K562 (cell line): ENCODE results near the gene FAM177B. TPM values are rescaled to one million over a fixed set of nuclear protein-coding genes. Genes with fewer than 3 reads are reported as not detected.

Source experiments
- ATAC-seq: fragments of 200-7000 bp; cut with Tn5 transposase; 3 replicates; pipeline ENCODE4 v1.9.1; 2020; ENCODE audit warnings: moderate library complexity
- BruUV-seq: library from RNA; stranded (reverse); fragments of 400-500 nt; replicated peaks from 2 replicates; lab custom pipeline; 2021; lab: Mats Ljungman, UMichigan
- CTCF ChIA-PET: fragments of 300-600 bp; formaldehyde crosslinking; extraction: SDS; loops from one replicate; lab custom pipeline; 2021; ENCODE audit warnings: low intra/inter-chr PET ratio; lab: Yijun Ruan, JAX
- POLR2A ChIA-PET: fragments of 300-600, 350-650 bp; sonication (Branson Sonifier 250); formaldehyde crosslinking; extraction: SDS; loops from one replicate; lab custom pipeline; 2021; ENCODE audit warnings: antibody characterized with exemption, inconsistent platforms; lab: Yijun Ruan, JAX
- DNase-seq, 4 experiments: peaks; one replicate each; pipeline versions ENCODE4 v3.0.0 to v3.0.0-alpha.2; 2011 to 2018; ENCODE audit warnings: low spot score in 3 of 4, mixed read lengths in 3 of 4; ENCODE audit errors: extremely low read depth in 1 of 4
- FAIRE-seq: peaks from 2 replicates; lab custom pipeline; 2011; peaks lifted over from hg19 to GRCh38; lab: Jason Lieb, UNC
- H2AFZ ChIP-seq: 2 replicates; pipeline ENCODE4 v1.6.0; 2011; ENCODE audit warnings: low read depth, low read length, control low read depth, inconsistent platforms
- H3K27ac ChIP-seq: fragments of 200-600 bp; 3 replicates; pipeline ENCODE4 v1.8.0; 2011; ENCODE audit warnings: low read depth, mild to moderate bottlenecking, control low read depth, inconsistent platforms, low read length, moderate library complexity, mixed read lengths; ENCODE audit errors: extremely low read depth
- H3K27me3 ChIP-seq, 2 experiments: fragments of 300-600 bp in 1 of 2; 2 replicates in 1 of 2; 3 replicates in 1 of 2; pipeline versions ENCODE4 v1.6.0 to v1.8.0; 2011; ENCODE audit warnings: inconsistent platforms in 2 of 2, low read length in 2 of 2, mild to moderate bottlenecking in 1 of 2, mixed read lengths in 1 of 2, moderate library complexity in 1 of 2; ENCODE audit not compliant: control insufficient read depth in 2 of 2, insufficient read depth in 2 of 2
- H3K36me3 ChIP-seq: fragments of 300-600 bp; 3 replicates; pipeline ENCODE4 v1.8.0; 2011; ENCODE audit warnings: mild to moderate bottlenecking, low read length, inconsistent platforms; ENCODE audit not compliant: control insufficient read depth, insufficient read depth
- H3K4me1 ChIP-seq, 2 experiments: fragments of 200-600 bp in 1 of 2; replicated peaks in 1 of 2; 2 replicates in 1 of 2; 3 replicates in 1 of 2; pipeline versions ENCODE4 v1.5.1 to v1.8.0; 2011; ENCODE audit warnings: inconsistent platforms in 2 of 2, low read length in 2 of 2, mild to moderate bottlenecking in 1 of 2, mixed read lengths in 1 of 2, moderate library complexity in 1 of 2; ENCODE audit not compliant: control insufficient read depth in 2 of 2, insufficient read depth in 2 of 2
- H3K4me2 ChIP-seq: 2 replicates; pipeline ENCODE4 v1.6.1; 2011; ENCODE audit warnings: low read length, control low read depth, inconsistent platforms, mixed read lengths; ENCODE audit not compliant: insufficient read depth
- H3K4me3 ChIP-seq: fragments of 200-600 bp; sonication (generic), shearing (Covaris generic); 2 replicates; pipeline ENCODE4 v1.5.1; 2016; ENCODE audit warnings: control low read depth, inconsistent platforms
- H3K79me2 ChIP-seq: fragments of 200-600 bp; 3 replicates; pipeline ENCODE4 v1.8.0; 2011; ENCODE audit warnings: low read length, inconsistent platforms; ENCODE audit not compliant: control insufficient read depth, insufficient read depth
- H3K9ac ChIP-seq, 2 experiments: 2 replicates each; pipeline versions ENCODE4 v1.6.0 to v1.6.1; 2011; ENCODE audit warnings: low read depth in 2 of 2, low read length in 2 of 2, control low read depth in 1 of 2, inconsistent platforms in 1 of 2, mild to moderate bottlenecking in 1 of 2, mixed read lengths in 1 of 2; ENCODE audit not compliant: insufficient read depth in 1 of 2
- H3K9me1 ChIP-seq: one replicate; pipeline ENCODE4 v1.6.0; 2011; ENCODE audit warnings: inconsistent platforms, mild to moderate bottlenecking, low read length, moderate library complexity; ENCODE audit not compliant: control insufficient read depth, insufficient read depth
- H3K9me3 ChIP-seq: replicated peaks from 2 replicates; pipeline ENCODE4 v1.5.1; 2011; ENCODE audit warnings: low read depth, low read length, inconsistent platforms; ENCODE audit not compliant: control insufficient read depth, insufficient read depth
- H4K20me1 ChIP-seq: replicated peaks from 2 replicates; pipeline ENCODE4 v1.6.1; 2011; ENCODE audit warnings: low read length, inconsistent platforms, mixed read lengths; ENCODE audit not compliant: control insufficient read depth, insufficient read depth
- ASH1L ChIP-seq: fragments of 450-650 bp; IDR thresholded peaks from 2 replicates; pipeline ENCODE4 v1.6.1; 2018; ENCODE audit warnings: borderline replicate concordance, mild to moderate bottlenecking, low read depth; ENCODE audit not compliant: partially characterized antibody
- DPF2 ChIP-seq: fragments of 450-650 bp; IDR thresholded peaks from 2 replicates; pipeline ENCODE4 v1.6.1; 2016
- HEY1 ChIP-seq: fragments of 250-450 bp; sonication (Bioruptor Pico); IDR thresholded peaks from 2 replicates; pipeline ENCODE4 v1.5.0; 2020; ENCODE audit warnings: mild to moderate bottlenecking, moderate library complexity, borderline replicate concordance
- MEF2A ChIP-seq: IDR thresholded peaks from 2 replicates; pipeline ENCODE4 v1.6.1; 2011; ENCODE audit warnings: low read depth, mild to moderate bottlenecking, low read length, moderate library complexity; ENCODE audit not compliant: control insufficient read depth
- NFXL1 ChIP-seq: fragments of 450-650 bp; formaldehyde crosslinking; IDR thresholded peaks from 2 replicates; pipeline ENCODE4 v1.4.0; 2021; ENCODE audit warnings: mild to moderate bottlenecking
- RFX1 ChIP-seq: fragments of 450-650 bp; IDR thresholded peaks from 2 replicates; pipeline ENCODE4 v1.6.1; 2016; ENCODE audit warnings: mild to moderate bottlenecking, moderate library complexity
- SIRT6 ChIP-seq: IDR thresholded peaks from one replicate; pipeline ENCODE4 v1.6.1; 2012; ENCODE audit warnings: low read depth, mild to moderate bottlenecking, control low read depth, inconsistent platforms, low read length, moderate library complexity
- SMARCC2 ChIP-seq: fragments of 450-650 bp; IDR thresholded peaks from 2 replicates; pipeline ENCODE4 v1.6.1; 2017; ENCODE audit warnings: antibody characterized with exemption, moderate library complexity, mild to moderate bottlenecking, low read depth
- ZNF253 ChIP-seq: fragments of 250-450 bp; sonication (Bioruptor Pico); conservative IDR thresholded peaks from 2 replicates; pipeline ENCODE4 v1.6.1; 2021; ENCODE audit warnings: mild to moderate bottlenecking
- ZNF311 ChIP-seq: fragments of 250-450 bp; sonication (Bioruptor Pico); IDR thresholded peaks from 2 replicates; pipeline ENCODE4 v1.4.0; 2020; ENCODE audit warnings: mild to moderate bottlenecking, moderate library complexity
- WGBS: fragments of 100-300 bp; shearing (Covaris generic); methylation state at CpG from one replicate; pipeline ENCODE4 v1.1.6; 2016; ENCODE audit warnings: low coverage, mixed read lengths; ENCODE audit not compliant: insufficient coverage; ENCODE audit errors: missing lambda C conversion rate; 5-methylcytosine and 5-hydroxymethylcytosine counted together
- in situ Hi-C: fragments of 300-500 bp; cut with MboI; formaldehyde crosslinking; loops from 4 replicates; pipeline ENCODE4 v1.15.0; 2018; ENCODE audit warnings: inconsistent platforms, mixed read lengths
- intact Hi-C: fragments of 100-400 bp; cut with micrococcal nuclease; formaldehyde crosslinking; loops from 2 replicates; pipeline ENCODE4 v1.14.2; 2022
- polyA plus RNA-seq, 8 experiments: library from polyadenylated mRNA; depleted of rRNA in 4 of 8; stranded (reverse) in 5 of 8; unstranded in 3 of 8; fragments of >200 nt; fragmentation: Nextera tagmentation in 2 of 8; fragmentation: Illumina TruSeq in 1 of 8; extraction: Ambion mirVana in 2 of 8; extraction: Trizol in 1 of 8; gene quantifications; 2 replicates each; pipeline versions ENCODE4 v1.2.1 to v1.2.3, GENCODE V29; 2011 to 2014; ENCODE audit warnings: inconsistent platforms in 1 of 8, missing spikeins in 1 of 8
- total RNA-seq, 7 experiments: library from RNA; depleted of rRNA in 6 of 7; stranded (reverse); fragments of >200 nt in 6 of 7; fragmentation: Illumina TruSeq in 2 of 7; extraction: Trizol in 2 of 7; gene quantifications; 2 replicates each; pipeline versions ENCODE4 v1.2.1 to v1.2.3, GENCODE V29; 2011 to 2021; ENCODE audit warnings: low replicate concordance in 1 of 7

The FAM177B gene
- total and polyA plus RNA-seq, 9 of the 15 experiments (the other 6 are each of a cell fraction or from before 2014, with no cell fraction given), result not detected

- no peak for ATAC-seq
- no TSS peak for BruUV-seq
- no peak overlapping the region for H3K9ac ChIP-seq
- ChIA-PET CTCF (no interaction called here), POLR2A (no interaction called here)
- peak in 1 of 4 experiments; percentile 13 for DNase-seq
- no peaks in the 10 kb centered on the region for H3K9me1 ChIP-seq
- H3K9me3 ChIP-seq, result no peaks in the 10 kb centered on the region
- no peak overlapping the region for H2AFZ ChIP-seq
- no peaks in the 10 kb centered on the region for H3K36me3 ChIP-seq
- intact Hi-C loops (no loop called here), in situ Hi-C loops (no loop called here)
- no peak overlapping the region for H3K4me2 ChIP-seq
- no peaks in the 10 kb centered on the region for H3K4me1 ChIP-seq
- H3K4me3 ChIP-seq, result no peak overlapping the region
- FAIRE-seq, result no peak
- no peak for TF ChIP-seq HEY1 (CRISPR knock-in tag)
- TF ChIP-seq RFX1, result peak; percentile 66
- H3K27ac ChIP-seq, result no peak overlapping the region
- H3K27me3 ChIP-seq, result peaks cover 0 to 9% of the 10 kb centered on the region in 2 experiments; a peak in 4 of 5 replicates
- H4K20me1 ChIP-seq, result no peaks in the 10 kb centered on the region
- H3K79me2 ChIP-seq, result no peaks in the 10 kb centered on the region
Measured at GRCh38 chr1:222749927-222750326, 12.9 kb downstream of the FAM177B start.

- BruUV-seq, result no TSS peak
Measured at GRCh38 chr1:222750651-222751050, 13.6 kb downstream of the FAM177B start.

More at GRCh38 chr1:222750651-222751050, 13.6 kb downstream of the FAM177B start:
- in situ Hi-C loops (no loop called here), intact Hi-C loops (no loop called here)
- no peak overlapping the region for H3K9ac ChIP-seq
- H3K4me3 ChIP-seq, result no peak overlapping the region
- no peaks in the 10 kb centered on the region for H4K20me1 ChIP-seq
- no peaks in the 10 kb centered on the region for H3K9me1 ChIP-seq
- no peaks in the 10 kb centered on the region for H3K9me3 ChIP-seq
- DNase-seq (no peak), FAIRE-seq (no peak), ATAC-seq (no peak)
- no peaks in the 10 kb centered on the region for H3K4me1 ChIP-seq
- 0% methylated on average over 1 of the region's 1 CpG for WGBS
- H2AFZ ChIP-seq, result no peak overlapping the region
- no peak overlapping the region for H3K27ac ChIP-seq
- ChIA-PET POLR2A (interaction anchor here (1.1 kb wide), 1 partner anchor 9 kb away, joined by 3 read pairs; no protein-coding TSS in a partner anchor), CTCF (interaction anchor here (0.9 kb wide), 1 partner anchor 331 kb away, joined by 3 read pairs; no protein-coding TSS in a partner anchor)
- TF ChIP-seq DPF2, result no peak
- TF ChIP-seq SIRT6, result no peak
- TF ChIP-seq ZNF311 (CRISPR knock-in tag), result no peak
- TF ChIP-seq ZNF253 (CRISPR knock-in tag), result no peak
- TF ChIP-seq ASH1L, result no peak
- no peak for TF ChIP-seq SMARCC2
- TF ChIP-seq MEF2A, result no peak
- no peak for TF ChIP-seq NFXL1
- H3K79me2 ChIP-seq, result no peaks in the 10 kb centered on the region
- H3K4me2 ChIP-seq, result no peak overlapping the region
- H3K36me3 ChIP-seq, result no peaks in the 10 kb centered on the region
- peaks cover 0 to 9% of the 10 kb centered on the region in 2 experiments; a peak in 3 of 5 replicates for H3K27me3 ChIP-seq
